ENCODE data around the gene CLDN2. TPM values are rescaled to one million over a fixed set of nuclear protein-coding genes. Genes with fewer than 3 reads are reported as not detected.

CLDN2 gene
- total RNA-seq, 1 donor from 2014 or later, result not detected

- Histone ChIP-seq H3K79me2 (ENCODE audit: low read depth) (no peaks in the 10 kb centered on the region), H2AFZ (replicated peaks) (no peak overlapping the region), H3K4me2 (no peak overlapping the region), H3K27me3 (no peaks in the 10 kb centered on the region), H3K36me3 (no peaks in the 10 kb centered on the region), H3K4me1 (no peaks in the 10 kb centered on the region), H3F3A (ENCODE audit: low read depth) (no peaks in the 10 kb centered on the region), H3K9me3 (ENCODE audit: low read depth) (no peaks in the 10 kb centered on the region), H3K9ac (no peak overlapping the region), H3K4me3 (no peak overlapping the region), H4K20me1 (ENCODE audit: low read depth) (no peaks in the 10 kb centered on the region), H3K27ac (no peak overlapping the region)
- no peaks in the 10 kb centered on the region for H3K9me3 Mint-ChIP-seq
- DNase-seq (ENCODE audit: low spot score), result no peak
- H3K4me3 Mint-ChIP-seq, result no peak overlapping the region
- peaks cover 1% of the 10 kb centered on the region for H3K36me3 Mint-ChIP-seq
- no peaks in the 10 kb centered on the region for H3K27me3 Mint-ChIP-seq (ENCODE audit: insufficient read depth, low read depth)
- H3K4me1 Mint-ChIP-seq, result no peaks in the 10 kb centered on the region
- TF ChIP-seq CTCF (IDR thresholded peaks at IDR 0.05) (no peak), EZH2 (IDR thresholded peaks at IDR 0.05) (no peak), EZH2phosphoT487 (IDR thresholded peaks at IDR 0.05) (no peak)
- no peak overlapping the region for H3K27ac Mint-ChIP-seq
Measured at GRCh38 chrX:106952089-106952488, 31.9 kb downstream of the CLDN2 start.

DNA sequence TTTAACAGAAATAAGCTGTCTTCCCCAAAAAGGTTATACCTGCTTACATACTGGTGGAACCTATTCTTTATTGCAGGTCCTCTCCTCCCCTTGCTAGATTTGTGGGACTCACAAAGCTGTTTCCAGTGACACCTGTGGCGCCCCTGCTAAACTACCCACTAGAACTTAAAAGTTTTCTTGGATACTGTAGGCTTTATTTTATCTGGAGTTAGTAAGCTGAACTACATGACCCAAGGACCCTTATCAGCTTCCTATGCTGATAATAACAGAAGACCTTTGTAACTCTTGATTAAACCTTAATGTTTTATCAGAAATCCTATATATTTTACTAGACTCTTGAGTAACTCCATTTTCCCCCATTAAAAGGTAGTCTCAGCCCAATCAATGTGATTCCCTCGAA, 32.3 kb downstream of the CLDN2 start:
- Mint-ChIP-seq H3K27me3 (ENCODE audit: insufficient read depth, low read depth) (no peaks in the 10 kb centered on the region), H3K27ac (no peak overlapping the region), H3K9me3 (no peaks in the 10 kb centered on the region), H3K36me3 (peaks cover 1% of the 10 kb centered on the region), H3K4me3 (no peak overlapping the region), H3K4me1 (no peaks in the 10 kb centered on the region)
- no peaks in the 10 kb centered on the region for H3K4me1 ChIP-seq
- H3K27me3 ChIP-seq, result no peaks in the 10 kb centered on the region
- no peak overlapping the region for H3K27ac ChIP-seq
- H2AFZ ChIP-seq (replicated peaks), result no peak overlapping the region
- TF ChIP-seq EZH2phosphoT487 (IDR thresholded peaks at IDR 0.05), result no peak
- no peak for TF ChIP-seq EZH2 (IDR thresholded peaks at IDR 0.05)
- TF ChIP-seq CTCF (IDR thresholded peaks at IDR 0.05), result no peak
- H3K79me2 ChIP-seq (ENCODE audit: low read depth), result no peaks in the 10 kb centered on the region
- DNase-seq (ENCODE audit: low spot score), result no peak
- no peaks in the 10 kb centered on the region for H4K20me1 ChIP-seq (ENCODE audit: low read depth)
- no peaks in the 10 kb centered on the region for H3K36me3 ChIP-seq
- H3K4me3 ChIP-seq, result no peak overlapping the region
- no peaks in the 10 kb centered on the region for H3K9me3 ChIP-seq (ENCODE audit: low read depth)
- no peak overlapping the region for H3K4me2 ChIP-seq
- no peaks in the 10 kb centered on the region for H3F3A ChIP-seq (ENCODE audit: low read depth)
- H3K9ac ChIP-seq, result no peak overlapping the region

DNA sequence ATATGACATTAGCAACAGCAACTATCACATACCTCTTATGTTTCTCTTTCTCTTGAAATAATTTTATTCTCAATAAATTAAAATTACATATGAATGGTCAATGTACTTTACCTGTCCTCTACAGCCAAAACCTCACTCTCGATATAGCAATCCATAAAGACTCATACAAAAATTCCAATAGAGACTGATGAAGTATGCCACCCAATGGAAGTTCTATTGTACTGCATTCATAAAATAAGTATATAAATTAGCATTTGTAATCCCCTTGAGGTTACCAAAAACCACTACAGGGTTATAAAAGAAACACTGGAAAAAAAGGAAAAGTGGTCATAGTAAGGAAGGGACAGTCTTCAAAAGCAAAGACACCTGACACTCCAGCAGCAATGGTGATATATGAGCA, 32.8 kb downstream of the CLDN2 start:
- Mint-ChIP-seq H3K4me1 (no peaks in the 10 kb centered on the region), H3K27ac (no peak overlapping the region), H3K4me3 (no peak overlapping the region), H3K27me3 (ENCODE audit: insufficient read depth, low read depth) (no peaks in the 10 kb centered on the region), H3K36me3 (peaks cover 5% of the 10 kb centered on the region), H3K9me3 (no peaks in the 10 kb centered on the region)
- Histone ChIP-seq H3K4me3 (no peak overlapping the region), H3K79me2 (ENCODE audit: low read depth) (no peaks in the 10 kb centered on the region), H3K9ac (no peak overlapping the region), H3K4me2 (no peak overlapping the region), H2AFZ (replicated peaks) (no peak overlapping the region), H3K36me3 (no peaks in the 10 kb centered on the region), H3K4me1 (no peaks in the 10 kb centered on the region), H3K27ac (no peak overlapping the region), H4K20me1 (ENCODE audit: low read depth) (no peaks in the 10 kb centered on the region), H3F3A (ENCODE audit: low read depth) (no peaks in the 10 kb centered on the region), H3K27me3 (no peaks in the 10 kb centered on the region), H3K9me3 (ENCODE audit: low read depth) (no peaks in the 10 kb centered on the region)
- DNase-seq (ENCODE audit: low spot score), result no peak
- TF ChIP-seq CTCF (IDR thresholded peaks at IDR 0.05) (peak; percentile 45), EZH2phosphoT487 (IDR thresholded peaks at IDR 0.05) (no peak)

DNA sequence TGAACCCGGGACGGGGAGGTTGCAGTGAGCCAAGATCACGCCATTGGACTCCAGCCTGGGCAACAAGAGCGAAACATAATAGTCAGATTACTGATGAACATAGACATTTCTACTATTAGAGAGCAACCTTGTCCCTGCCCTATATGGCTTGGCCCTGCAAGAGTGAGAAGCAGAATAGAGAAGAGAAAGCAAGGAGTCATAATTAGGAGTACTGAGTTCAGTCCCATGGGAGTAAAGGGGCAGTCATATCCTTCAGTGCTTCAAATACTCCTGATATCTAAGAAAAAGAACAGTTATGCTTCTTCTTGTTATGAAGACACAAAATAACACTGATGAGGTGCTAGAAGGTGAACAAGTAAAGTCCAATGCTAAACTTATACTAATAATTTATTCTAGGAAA, 33.8 kb downstream of the CLDN2 start:
- Histone ChIP-seq H3K4me1 (no peaks in the 10 kb centered on the region), H3K79me2 (ENCODE audit: low read depth) (no peaks in the 10 kb centered on the region), H4K20me1 (ENCODE audit: low read depth) (no peaks in the 10 kb centered on the region), H3K27ac (no peak overlapping the region), H3K36me3 (no peaks in the 10 kb centered on the region), H3K9me3 (ENCODE audit: low read depth) (no peaks in the 10 kb centered on the region), H3K4me3 (no peak overlapping the region), H3K4me2 (no peak overlapping the region), H3K9ac (no peak overlapping the region), H2AFZ (replicated peaks) (no peak overlapping the region), H3F3A (ENCODE audit: low read depth) (no peaks in the 10 kb centered on the region), H3K27me3 (no peaks in the 10 kb centered on the region)
- Mint-ChIP-seq H3K27ac (no peak overlapping the region), H3K9me3 (no peaks in the 10 kb centered on the region), H3K4me1 (no peaks in the 10 kb centered on the region), H3K36me3 (peaks cover 5% of the 10 kb centered on the region), H3K4me3 (no peak overlapping the region), H3K27me3 (ENCODE audit: insufficient read depth, low read depth) (no peaks in the 10 kb centered on the region)
- no peak for TF ChIP-seq EZH2phosphoT487 (IDR thresholded peaks at IDR 0.05)
- no peak for TF ChIP-seq EZH2 (IDR thresholded peaks at IDR 0.05)
- no peak for TF ChIP-seq CTCF (IDR thresholded peaks at IDR 0.05)
- no peak for DNase-seq (ENCODE audit: low spot score)
